B cell (primary cell): ENCODE data around the gene HOXC9. TPM values are rescaled to one million over a fixed set of nuclear protein-coding genes. Genes with fewer than 3 reads are reported as not detected.

ENCODE experiments used
- ATAC-seq: fragments of 200-7000 bp; cut with Tn5 transposase; one replicate; pipeline ENCODE4 v1.10.0; 2021; ENCODE audit warnings: low read depth, mild to moderate bottlenecking, moderate number of reproducible peaks, moderate library complexity
- CTCF ChIA-PET: fragments of 350-600 bp; sonication (Branson Sonifier 250); formaldehyde crosslinking; loops from one replicate; lab custom pipeline; 2021; ENCODE audit warnings: antibody characterized with exemption, inconsistent platforms; lab: Charles Lee
- POLR2A ChIA-PET: fragments of 350-600 bp; sonication (Branson Sonifier 250); formaldehyde crosslinking; loops from one replicate; lab custom pipeline; 2021; ENCODE audit warnings: antibody characterized with exemption; lab: Charles Lee
- DNase-seq: peaks from one replicate; pipeline ENCODE4 v3.0.0; 2013
- H2AFZ ChIP-seq: 2 replicates; pipeline ENCODE4 v1.6.1; 2012; ENCODE audit warnings: mild to moderate bottlenecking, low read depth, low read length; ENCODE audit not compliant: insufficient read depth, poor library complexity, severe bottlenecking
- H3K27ac ChIP-seq, 2 donors: 1 replicate in 1 of 2; 2 replicates in 1 of 2; pipeline ENCODE4 v1.5.1; 2012 to 2013; ENCODE audit warnings: low read length in 2 of 2, mild to moderate bottlenecking in 2 of 2, moderate library complexity in 1 of 2
- H3K27me3 ChIP-seq, 4 experiments: fragments of 200-600 bp in 1 of 4; sonication (generic) in 1 of 4; replicated peaks in 1 of 4; 1 replicate in 2 of 4; 2 replicates in 2 of 4; pipeline versions ENCODE4 v1.6.1 to v1.7.0; 2013 to 2016; ENCODE audit warnings: low read length in 3 of 4, mild to moderate bottlenecking in 2 of 4, mixed read lengths in 1 of 4, moderate library complexity in 1 of 4; ENCODE audit not compliant: insufficient read depth in 4 of 4, control insufficient read depth in 3 of 4; ENCODE audit errors: control extremely low read depth in 1 of 4
- H3K36me3 ChIP-seq, 2 experiments: replicated peaks in 1 of 2; 1 replicate in 1 of 2; 2 replicates in 1 of 2; pipeline versions ENCODE4 v1.6.1 to v1.7.1; 2013; ENCODE audit warnings: low read length in 1 of 2; ENCODE audit not compliant: insufficient read depth in 2 of 2, control insufficient read depth in 1 of 2; ENCODE audit errors: control extremely low read depth in 1 of 2, extremely low read depth in 1 of 2
- H3K4me1 ChIP-seq, 2 donors: fragments of 200-600 bp in 1 of 2; sonication (generic) in 1 of 2; 1 replicate in 1 of 2; 2 replicates in 1 of 2; pipeline versions ENCODE4 v1.5.1 to v1.6.1; 2013 to 2017; ENCODE audit warnings: low read length in 2 of 2; ENCODE audit not compliant: control insufficient read depth in 2 of 2, insufficient read depth in 2 of 2
- H3K4me2 ChIP-seq: replicated peaks from 2 replicates; pipeline ENCODE3; 2012; ENCODE audit warnings: mild to moderate bottlenecking, low read depth, low read length; ENCODE audit not compliant: poor library complexity, severe bottlenecking
- H3K4me3 ChIP-seq, 5 experiments: fragments of 200-600 bp in 1 of 5; sonication (generic) in 1 of 5; 1 replicate in 3 of 5; 2 replicates in 2 of 5; pipeline versions ENCODE4 v1.5.1 to v1.7.0; 2011 to 2016; ENCODE audit warnings: low read length in 4 of 5, mild to moderate bottlenecking in 4 of 5, low read depth in 2 of 5, control low read depth in 1 of 5, moderate library complexity in 1 of 5; ENCODE audit not compliant: insufficient read depth in 1 of 5; ENCODE audit errors: control extremely low read depth in 1 of 5, extremely low read depth in 1 of 5
- H3K79me2 ChIP-seq: fragments of 200-600 bp; sonication (generic); one replicate; pipeline ENCODE4 v1.6.0; 2016; ENCODE audit warnings: low read length; ENCODE audit not compliant: control insufficient read depth, insufficient read depth
- H3K9ac ChIP-seq: fragments of 200-600 bp; sonication (generic); 2 replicates; pipeline ENCODE4 v1.6.1; 2017; ENCODE audit warnings: mild to moderate bottlenecking, low read length, moderate library complexity
- H3K9me3 ChIP-seq, 3 donors: one replicate each; pipeline versions ENCODE4 v1.6.1 to v1.7.1; 2013; ENCODE audit warnings: low read length in 2 of 3; ENCODE audit not compliant: control insufficient read depth in 2 of 3, insufficient read depth in 1 of 3; ENCODE audit errors: control extremely low read depth in 1 of 3
- H4K20me1 ChIP-seq: 2 replicates; pipeline ENCODE4 v1.6.0; 2012; ENCODE audit warnings: mild to moderate bottlenecking, low read length; ENCODE audit not compliant: insufficient read depth, control insufficient read depth, poor library complexity, severe bottlenecking
- H3K27ac Mint-ChIP-seq: one replicate; pipeline ENCODE4 v1.8.0; 2021; ENCODE audit warnings: mixed read lengths
- H3K27me3 Mint-ChIP-seq: one replicate; pipeline ENCODE4 v1.8.0; 2021; ENCODE audit warnings: mixed read lengths
- H3K4me1 Mint-ChIP-seq: one replicate; pipeline ENCODE4 v1.8.0; 2021; ENCODE audit warnings: mixed read lengths
- H3K4me3 Mint-ChIP-seq: one replicate; pipeline ENCODE4 v1.8.0; 2021; ENCODE audit warnings: mixed read lengths
- H3K9me3 Mint-ChIP-seq: one replicate; pipeline ENCODE4 v1.8.0; 2022; ENCODE audit warnings: mixed read lengths; ENCODE audit not compliant: insufficient read depth
- EZH2 ChIP-seq: IDR thresholded peaks from 2 replicates; pipeline ENCODE4 v1.6.1; 2012; ENCODE audit warnings: borderline replicate concordance, low read depth, mild to moderate bottlenecking, moderate library complexity, low read length; ENCODE audit not compliant: insufficient read depth, poor library complexity, severe bottlenecking
- WGBS: methylation state at CpG from one replicate; pipeline ENCODE4 v1.1.5; 2013; ENCODE audit warnings: missing lambda C conversion rate; ENCODE audit not compliant: insufficient coverage; 5-methylcytosine and 5-hydroxymethylcytosine counted together
- intact Hi-C: fragments of 100-400 bp; cut with micrococcal nuclease; formaldehyde crosslinking; loops from one replicate; pipeline ENCODE4 v1.10.0; 2022
- polyA plus RNA-seq: library from polyadenylated mRNA; depleted of rRNA; stranded (reverse); fragments of >200 nt; gene quantifications from 2 replicates; pipeline ENCODE4 v1.2.3, GENCODE V29; 2012
- total RNA-seq, 2 donors: library from RNA; stranded (reverse); fragments of 120-200 nt in 1 of 2; gene quantifications; 1 replicate in 1 of 2; 2 replicates in 1 of 2; pipeline versions ENCODE4 v1.2.3 to v1.2.4, GENCODE V29; 2013 to 2022
- TF ChIP-seq, protein P1 (sequence below): fragments of 200-600 bp; IDR thresholded peaks from one replicate; pipeline ENCODE4 v1.8.0; 2022; ENCODE audit warnings: antibody characterized with exemption, mild to moderate bottlenecking

The HOXC9 gene
- total and polyA plus RNA-seq, 2 donors (not counting 1 experiment from before 2014, with no cell fraction given) = not detected

DNA sequence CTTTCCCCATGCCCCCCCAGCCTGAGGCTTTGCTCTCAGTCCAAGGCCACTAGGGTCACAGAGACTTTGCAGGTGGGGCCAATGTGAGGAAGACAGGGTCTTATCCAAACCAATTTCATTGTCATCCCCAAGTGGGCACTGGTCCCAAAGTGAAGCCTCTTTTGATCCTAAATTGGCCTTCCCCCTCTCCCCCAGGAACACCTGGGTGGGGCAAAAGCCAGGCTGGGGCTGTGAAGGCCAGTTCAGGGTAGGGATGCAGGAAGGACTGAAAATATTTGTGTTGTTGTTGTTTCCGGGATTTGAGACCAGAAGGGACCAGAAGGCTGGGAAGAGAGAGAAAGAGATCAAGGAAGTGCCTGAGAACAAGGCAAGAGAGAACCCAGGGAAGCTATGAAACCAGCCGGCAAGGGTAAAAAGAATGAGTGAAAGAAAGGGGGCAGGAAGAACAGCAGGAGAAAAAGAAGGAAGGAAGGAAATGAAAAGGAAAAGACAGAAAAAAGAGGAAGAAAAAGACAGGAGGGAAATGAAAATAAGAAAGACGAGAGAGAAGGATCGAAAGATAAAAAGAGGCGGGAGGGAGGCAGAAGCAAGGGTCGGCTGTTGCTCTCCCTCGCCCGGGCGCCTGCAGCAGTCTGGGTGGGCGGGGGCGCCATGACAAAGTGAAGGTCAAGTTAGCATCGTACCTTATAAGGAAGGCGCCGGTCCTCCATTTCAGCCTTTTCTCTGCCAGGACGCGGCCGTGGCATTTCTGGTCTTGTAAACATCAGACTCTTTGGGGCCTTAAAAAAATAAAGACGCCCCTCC lies 34.5 kb upstream of the HOXC9 start:
- Histone ChIP-seq H2AFZ (no peak overlapping the region), H3K4me1 (peaks cover 28 to 54% of the 10 kb centered on the region in 2 donors), H3K36me3 (no peaks in the 10 kb centered on the region), H4K20me1 (no peaks in the 10 kb centered on the region), H3K27me3 (peaks cover 1 to 99% (median 92%) of the 10 kb centered on the region in 4 experiments), H3K27ac (no peak overlapping the region), H3K9me3 (peaks cover 1 to 67% (median 3%) of the 10 kb centered on the region in 3 donors), H3K9ac (no peak overlapping the region), H3K79me2 (no peaks in the 10 kb centered on the region), H3K4me3 (no peak overlapping the region), H3K4me2 (peak overlapping the region; percentile 39)
- Mint-ChIP-seq H3K27ac (no peak overlapping the region), H3K4me3 (peak overlapping the region; percentile 38), H3K27me3 (peaks cover 90% of the 10 kb centered on the region), H3K4me1 (peaks cover 21% of the 10 kb centered on the region), H3K9me3 (no peaks in the 10 kb centered on the region)
- WGBS = 5% methylated on average over 18 of the region's 18 CpGs
- intact Hi-C loops = loop anchor here (5.0 kb wide), 1 partner anchor 67 kb away; the partner anchor contains the start of gene HOXC5
- no peak for ATAC-seq
- peak; percentile 31 for DNase-seq
- ChIA-PET POLR2A (interaction anchor here (0.6 kb wide), 1 partner anchor 43 kb away, joined by 5 read pairs; the partner anchor contains the start of gene HOXC8), CTCF (interaction anchor here (0.7 kb wide), 1 partner anchor 241 kb away, joined by 3 read pairs; no protein-coding TSS in a partner anchor)
- TF ChIP-seq, protein P1, sequence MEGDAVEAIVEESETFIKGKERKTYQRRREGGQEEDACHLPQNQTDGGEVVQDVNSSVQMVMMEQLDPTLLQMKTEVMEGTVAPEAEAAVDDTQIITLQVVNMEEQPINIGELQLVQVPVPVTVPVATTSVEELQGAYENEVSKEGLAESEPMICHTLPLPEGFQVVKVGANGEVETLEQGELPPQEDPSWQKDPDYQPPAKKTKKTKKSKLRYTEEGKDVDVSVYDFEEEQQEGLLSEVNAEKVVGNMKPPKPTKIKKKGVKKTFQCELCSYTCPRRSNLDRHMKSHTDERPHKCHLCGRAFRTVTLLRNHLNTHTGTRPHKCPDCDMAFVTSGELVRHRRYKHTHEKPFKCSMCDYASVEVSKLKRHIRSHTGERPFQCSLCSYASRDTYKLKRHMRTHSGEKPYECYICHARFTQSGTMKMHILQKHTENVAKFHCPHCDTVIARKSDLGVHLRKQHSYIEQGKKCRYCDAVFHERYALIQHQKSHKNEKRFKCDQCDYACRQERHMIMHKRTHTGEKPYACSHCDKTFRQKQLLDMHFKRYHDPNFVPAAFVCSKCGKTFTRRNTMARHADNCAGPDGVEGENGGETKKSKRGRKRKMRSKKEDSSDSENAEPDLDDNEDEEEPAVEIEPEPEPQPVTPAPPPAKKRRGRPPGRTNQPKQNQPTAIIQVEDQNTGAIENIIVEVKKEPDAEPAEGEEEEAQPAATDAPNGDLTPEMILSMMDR = no peak
- TF ChIP-seq EZH2 = peak; percentile 22

DNA sequence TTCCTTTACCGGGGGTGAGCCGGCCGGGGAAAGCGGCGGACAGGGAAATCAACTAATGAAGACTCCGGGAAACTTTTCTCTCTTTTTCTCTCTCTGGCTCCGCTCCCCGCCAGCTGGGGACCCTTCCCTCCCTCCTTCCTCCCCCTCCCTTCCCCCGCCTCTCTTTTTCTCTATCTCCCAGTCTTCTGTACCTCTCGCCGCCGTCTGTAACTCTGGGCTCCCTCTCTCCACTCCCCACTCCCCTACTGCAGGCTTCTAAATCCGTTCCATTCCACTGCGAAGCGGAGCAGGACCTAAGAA lies 33.9 kb upstream of the HOXC9 start:
- Mint-ChIP-seq H3K4me1 (peaks cover 20% of the 10 kb centered on the region), H3K27ac (no peak overlapping the region), H3K9me3 (no peaks in the 10 kb centered on the region), H3K4me3 (no peak overlapping the region), H3K27me3 (peaks cover 93% of the 10 kb centered on the region)
- 9% methylated on average over 9 of the region's 15 CpGs for WGBS
- H3K79me2 ChIP-seq = no peaks in the 10 kb centered on the region
- peaks cover 23 to 50% of the 10 kb centered on the region in 2 donors for H3K4me1 ChIP-seq
- intact Hi-C loops = loop anchor here (5.0 kb wide), 1 partner anchor 66 kb away; the partner anchor contains the start of gene HOXC5
- no peak for TF ChIP-seq EZH2
- TF ChIP-seq, protein P1 = no peak
- H3K9ac ChIP-seq = no peak overlapping the region
- DNase-seq (no peak), ATAC-seq (no peak)
- no peaks in the 10 kb centered on the region for H4K20me1 ChIP-seq
- POLR2A ChIA-PET = no interaction called here
- CTCF ChIA-PET = no interaction called here
- H3K4me3 ChIP-seq = no peak overlapping the region
- H3K27me3 ChIP-seq = peaks cover 1 to 99% (median 92%) of the 10 kb centered on the region in 4 experiments
- H3K9me3 ChIP-seq = peaks cover 1 to 61% (median 3%) of the 10 kb centered on the region in 3 donors
- H3K4me2 ChIP-seq = peak overlapping the region; percentile 39
- H2AFZ ChIP-seq = no peak overlapping the region
- no peaks in the 10 kb centered on the region for H3K36me3 ChIP-seq
- no peak overlapping the region for H3K27ac ChIP-seq
